Naive B cell (primary cell): ENCODE measurements around the gene MAPK14. TPM values are rescaled to one million over a fixed set of nuclear protein-coding genes. Genes with fewer than 3 reads are reported as not detected.
A peak's percentile ranks its signal among the peaks of the same experiment; 100 is the strongest.
"Not testable (repeated sequence)": the region's sequence is repeated elsewhere in the genome, so short reads cannot be mapped to it uniquely, and the experiment has no call there.

Experiments
- ATAC-seq, 2 donors: fragments of 150-1000 bp; cut with Tn5 transposase; 2 replicates each; pipeline ENCODE4 v1.10.0; 2021; ENCODE audit warnings: low read depth in 2 of 2, mild to moderate bottlenecking in 2 of 2, moderate library complexity in 2 of 2
- DNase-seq: peaks from one replicate; pipeline ENCODE4 v3.0.0; 2022
- H3K27ac Mint-ChIP-seq, 6 donors: one replicate each; pipeline ENCODE4 v1.8.0; 2020 to 2022; ENCODE audit warnings: mild to moderate bottlenecking in 6 of 6, mixed read lengths in 6 of 6, moderate library complexity in 5 of 6, inconsistent platforms in 2 of 6
- H3K27me3 Mint-ChIP-seq, 3 donors: one replicate each; pipeline ENCODE4 v1.8.0; 2021 to 2022; ENCODE audit warnings: mixed read lengths in 3 of 3, mild to moderate bottlenecking in 1 of 3
- H3K36me3 Mint-ChIP-seq, 2 donors: one replicate each; pipeline ENCODE4 v1.8.0; 2020 to 2022; ENCODE audit warnings: mixed read lengths in 2 of 2, inconsistent platforms in 1 of 2, mild to moderate bottlenecking in 1 of 2
- H3K4me1 Mint-ChIP-seq, 3 donors: one replicate each; pipeline ENCODE4 v1.8.0; 2020 to 2022; ENCODE audit warnings: mixed read lengths in 3 of 3, inconsistent platforms in 1 of 3, mild to moderate bottlenecking in 1 of 3, moderate library complexity in 1 of 3
- H3K4me3 Mint-ChIP-seq, 8 donors: one replicate each; pipeline ENCODE4 v1.8.0; 2020 to 2022; ENCODE audit warnings: mild to moderate bottlenecking in 8 of 8, mixed read lengths in 8 of 8, moderate library complexity in 8 of 8, inconsistent platforms in 2 of 8
- H3K9me3 Mint-ChIP-seq, 7 donors: one replicate each; pipeline ENCODE4 v1.8.0; 2020 to 2022; ENCODE audit warnings: mixed read lengths in 7 of 7, mild to moderate bottlenecking in 5 of 7, inconsistent platforms in 2 of 7, moderate library complexity in 1 of 7
- polyA plus RNA-seq, 6 donors: library from polyadenylated mRNA; unstranded; fragments of 300-500 nt; fragmentation: Illumina TruSeq; gene quantifications; one replicate each; pipeline ENCODE4 v1.2.3, GENCODE V29; 2021; ENCODE audit warnings: low read depth in 6 of 6

Gene MAPK14
- polyA plus RNA-seq, 6 donors from 2014 or later: 21.5 to 56.5 (median 46.4) TPM

DNA sequence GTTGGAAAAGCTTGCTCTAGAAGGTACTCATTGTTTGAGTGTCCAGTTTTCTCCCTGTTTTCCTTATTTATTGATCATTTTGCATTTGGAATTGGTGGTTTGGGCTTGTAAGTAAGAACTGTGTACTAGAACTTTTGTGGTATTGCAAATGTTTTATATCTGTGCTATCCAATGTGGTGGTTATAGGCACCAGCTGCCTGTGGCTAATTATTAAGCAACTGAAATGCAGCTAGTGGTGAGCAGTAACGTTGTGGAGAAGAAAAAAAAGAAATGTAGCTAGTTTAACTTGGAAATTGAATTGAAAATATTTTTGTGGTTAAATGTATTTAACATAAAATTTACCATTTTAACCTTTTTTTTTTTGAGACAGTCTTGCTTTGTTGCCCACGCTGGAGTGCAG is 52.0 kb downstream of the MAPK14 start:
- H3K27ac Mint-ChIP-seq: peak overlapping the region in 1 of 6 donors; percentile 46
- H3K9me3 Mint-ChIP-seq: peaks cover 0 to 6% (median 0%) of the 10 kb centered on the region in 7 donors
- DNase-seq (no peak), ATAC-seq (no peak)
- no peaks in the 10 kb centered on the region for H3K27me3 Mint-ChIP-seq
- peaks cover 8 to 22% (median 14%) of the 10 kb centered on the region in 3 donors for H3K4me1 Mint-ChIP-seq
- no peak overlapping the region for H3K4me3 Mint-ChIP-seq
- H3K36me3 Mint-ChIP-seq: peaks cover 34 to 36% of the 10 kb centered on the region in 2 donors

DNA sequence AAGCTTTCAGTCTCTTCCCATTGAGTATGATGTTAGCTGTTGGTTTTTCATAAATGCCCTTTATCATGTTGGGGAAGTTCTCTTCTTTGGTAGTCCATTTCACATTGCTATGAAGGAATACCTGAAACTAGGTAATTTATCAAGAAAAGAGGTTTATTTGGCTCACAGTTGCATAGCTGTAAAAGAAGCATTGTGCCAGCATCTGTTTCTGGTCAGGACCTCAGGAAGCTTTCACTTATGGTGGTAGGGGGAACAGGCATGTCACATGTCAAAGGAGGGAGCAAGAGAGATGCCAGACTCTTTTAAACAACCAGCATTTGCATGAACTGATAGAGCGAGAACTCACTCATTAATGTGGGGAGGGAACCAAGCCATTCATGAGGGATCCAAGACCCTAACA is 54.7 kb downstream of the MAPK14 start:
- H3K27ac Mint-ChIP-seq: peak overlapping the region in 1 of 6 donors; percentile 51
- no peak overlapping the region for H3K4me3 Mint-ChIP-seq
- peaks cover 0 to 6% (median 0%) of the 10 kb centered on the region in 7 donors for H3K9me3 Mint-ChIP-seq
- ATAC-seq (no peak), DNase-seq (no peak)
- H3K27me3 Mint-ChIP-seq: no peaks in the 10 kb centered on the region
- peaks cover 35 to 38% of the 10 kb centered on the region in 2 donors for H3K36me3 Mint-ChIP-seq
- H3K4me1 Mint-ChIP-seq: peaks cover 15 to 37% (median 24%) of the 10 kb centered on the region in 3 donors

DNA sequence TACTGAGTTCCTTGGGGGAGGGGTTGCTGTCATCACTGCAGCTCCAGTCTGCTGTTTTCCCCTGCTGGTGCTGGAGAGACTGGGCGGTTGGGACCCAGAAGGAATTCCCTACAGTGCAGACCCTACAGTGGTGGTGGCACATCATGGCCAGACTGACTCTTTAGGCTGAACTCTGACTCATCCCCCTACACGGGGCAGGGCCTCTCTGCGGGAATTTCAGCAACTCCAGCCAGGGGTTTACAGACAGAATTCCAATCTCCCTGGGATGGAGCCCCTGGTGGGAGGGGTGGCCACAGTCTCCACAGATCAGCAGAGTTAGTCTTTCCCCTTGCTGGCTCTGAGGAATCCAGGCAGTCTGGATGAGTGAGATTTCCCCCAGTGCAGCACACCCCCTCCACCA is 55.8 kb downstream of the MAPK14 start:
- H3K9me3 Mint-ChIP-seq: peaks cover 0 to 6% (median 0%) of the 10 kb centered on the region in 7 donors
- DNase-seq (no peak), ATAC-seq (no peak)
- no peaks in the 10 kb centered on the region for H3K27me3 Mint-ChIP-seq
- H3K4me3 Mint-ChIP-seq: no peak overlapping the region
- peaks cover 20 to 41% (median 27%) of the 10 kb centered on the region in 3 donors for H3K4me1 Mint-ChIP-seq
- H3K27ac Mint-ChIP-seq: no peak overlapping the region
- peaks cover 35 to 38% of the 10 kb centered on the region in 2 donors for H3K36me3 Mint-ChIP-seq

DNA sequence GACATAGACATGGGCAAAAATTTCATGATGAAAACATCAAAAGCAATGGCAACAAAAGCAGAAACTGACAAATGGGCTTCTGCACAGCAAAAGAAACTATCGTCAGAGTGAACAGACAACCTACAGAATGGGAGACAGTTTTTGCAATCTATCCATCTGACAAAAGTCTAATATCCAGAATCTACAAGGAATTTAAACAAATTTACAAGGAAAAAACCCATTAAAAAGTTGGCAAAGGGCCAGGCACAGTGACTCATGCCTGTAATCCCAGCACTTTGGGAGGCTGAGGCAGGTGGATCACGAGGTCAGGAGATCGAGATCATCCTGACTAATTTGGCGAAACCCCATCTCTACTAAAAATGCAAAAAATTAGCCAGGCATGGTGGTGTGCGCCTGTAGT is 60.6 kb downstream of the MAPK14 start:
- not testable (repeated sequence) for DNase-seq, H3K4me3 Mint-ChIP-seq, ATAC-seq, H3K9me3 Mint-ChIP-seq, H3K27me3 Mint-ChIP-seq
- Mint-ChIP-seq H3K27ac (peak overlapping the region in 2 of 6 donors; percentile 48 to 81), H3K4me1 (peaks cover 22 to 27% (median 26%) of the 10 kb centered on the region in 3 donors), H3K36me3 (peaks cover 13% of the 10 kb centered on the region in 2 donors)

DNA sequence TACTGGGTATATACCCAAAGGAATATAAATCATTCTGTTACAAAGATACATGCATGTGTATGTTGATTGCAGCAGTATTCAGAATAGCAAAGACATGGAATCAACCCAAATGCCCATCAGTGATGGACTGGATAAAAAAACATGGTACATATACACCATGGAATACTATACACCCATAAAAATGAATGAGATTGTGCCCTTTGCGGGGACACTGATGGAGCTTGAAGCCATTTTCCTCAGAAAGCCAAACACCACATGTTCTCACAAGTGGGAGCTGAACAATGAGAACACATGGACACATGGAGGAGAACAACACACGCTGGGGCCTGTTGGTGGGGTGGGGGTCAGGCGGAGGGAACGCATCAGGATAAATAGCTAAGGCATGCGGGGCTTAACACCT is 61.4 kb downstream of the MAPK14 start:
- ATAC-seq (no peak), DNase-seq (no peak)
- Mint-ChIP-seq H3K27ac (peak overlapping the region in 1 of 6 donors; percentile 47), H3K9me3 (no peaks in the 10 kb centered on the region), H3K4me3 (no peak overlapping the region), H3K27me3 (no peaks in the 10 kb centered on the region), H3K4me1 (peaks cover 22 to 26% (median 24%) of the 10 kb centered on the region in 3 donors), H3K36me3 (peaks cover 7 to 13% of the 10 kb centered on the region in 2 donors)

DNA sequence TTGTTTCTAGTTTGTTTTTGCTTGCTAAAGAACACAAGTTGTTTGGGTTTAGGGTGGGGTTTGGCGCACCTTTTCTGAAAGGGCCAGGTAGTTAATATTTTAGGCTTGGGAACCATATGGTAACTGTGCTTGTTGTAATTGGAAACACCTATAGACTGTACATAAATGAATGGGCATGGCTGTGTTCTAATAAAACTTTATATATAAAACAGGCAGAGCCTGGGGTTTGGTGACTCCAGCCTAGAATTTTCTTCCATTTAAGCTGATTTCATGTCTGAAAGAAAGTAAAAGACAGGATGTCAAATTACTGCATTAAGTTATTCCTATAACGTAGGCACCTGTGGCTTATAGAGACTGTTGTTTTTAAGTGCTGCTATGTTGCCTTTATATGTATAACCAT is 66.6 kb downstream of the MAPK14 start:
- Mint-ChIP-seq H3K27ac (peak overlapping the region in 2 of 6 donors; percentile 10 to 33), H3K9me3 (no peaks in the 10 kb centered on the region), H3K36me3 (peaks cover 0 to 7% of the 10 kb centered on the region in 2 donors), H3K4me3 (no peak overlapping the region), H3K4me1 (peaks cover 11 to 29% (median 26%) of the 10 kb centered on the region in 3 donors), H3K27me3 (no peaks in the 10 kb centered on the region)
- no peak for DNase-seq
- ATAC-seq: no peak

DNA sequence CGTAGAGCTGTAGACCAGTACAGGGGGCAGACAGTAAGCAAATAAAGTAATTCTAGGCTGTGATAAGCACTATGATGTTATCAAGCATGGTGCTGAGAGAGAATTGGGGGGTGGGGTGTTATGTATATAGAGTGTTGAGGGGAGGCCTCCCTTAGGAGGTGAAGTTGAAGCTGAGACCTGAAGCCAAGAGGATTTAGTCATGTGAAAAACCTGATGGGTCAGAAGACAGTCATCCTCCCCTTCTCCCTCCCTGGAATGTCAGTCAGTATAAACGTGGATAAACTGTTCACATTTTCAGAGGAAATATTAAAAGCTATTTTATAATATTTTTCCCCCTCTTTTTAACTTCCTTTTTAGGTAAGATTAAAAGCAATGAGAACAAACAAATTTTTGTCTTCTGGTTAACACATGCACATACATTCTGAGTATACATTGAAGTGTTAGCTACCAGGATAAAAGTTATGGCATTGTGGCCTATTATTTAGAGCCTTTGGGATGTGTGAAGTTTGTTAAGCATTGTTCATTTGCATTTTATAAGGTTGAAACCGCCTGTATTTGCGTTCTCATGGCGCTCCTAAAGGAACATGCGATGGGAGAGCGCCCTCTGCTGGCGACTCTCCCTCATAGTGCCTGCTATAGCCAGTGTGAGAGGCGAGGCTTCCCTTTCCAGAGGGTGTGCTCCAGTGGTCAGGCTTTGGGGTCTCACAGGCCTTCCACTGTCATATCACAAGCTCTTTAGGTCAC is 67.3 kb downstream of the MAPK14 start:
- H3K4me1 Mint-ChIP-seq: peaks cover 18 to 36% (median 33%) of the 10 kb centered on the region in 3 donors
- DNase-seq (peak; percentile 71), ATAC-seq (peak; percentile 92 to 93)
- H3K4me3 Mint-ChIP-seq: no peak overlapping the region
- peak overlapping the region in 3 of 6 donors; percentile 37 to 80 (median 53) for H3K27ac Mint-ChIP-seq
- no peaks in the 10 kb centered on the region for H3K27me3 Mint-ChIP-seq
- H3K9me3 Mint-ChIP-seq: no peaks in the 10 kb centered on the region
- peaks cover 0 to 7% of the 10 kb centered on the region in 2 donors for H3K36me3 Mint-ChIP-seq

DNA sequence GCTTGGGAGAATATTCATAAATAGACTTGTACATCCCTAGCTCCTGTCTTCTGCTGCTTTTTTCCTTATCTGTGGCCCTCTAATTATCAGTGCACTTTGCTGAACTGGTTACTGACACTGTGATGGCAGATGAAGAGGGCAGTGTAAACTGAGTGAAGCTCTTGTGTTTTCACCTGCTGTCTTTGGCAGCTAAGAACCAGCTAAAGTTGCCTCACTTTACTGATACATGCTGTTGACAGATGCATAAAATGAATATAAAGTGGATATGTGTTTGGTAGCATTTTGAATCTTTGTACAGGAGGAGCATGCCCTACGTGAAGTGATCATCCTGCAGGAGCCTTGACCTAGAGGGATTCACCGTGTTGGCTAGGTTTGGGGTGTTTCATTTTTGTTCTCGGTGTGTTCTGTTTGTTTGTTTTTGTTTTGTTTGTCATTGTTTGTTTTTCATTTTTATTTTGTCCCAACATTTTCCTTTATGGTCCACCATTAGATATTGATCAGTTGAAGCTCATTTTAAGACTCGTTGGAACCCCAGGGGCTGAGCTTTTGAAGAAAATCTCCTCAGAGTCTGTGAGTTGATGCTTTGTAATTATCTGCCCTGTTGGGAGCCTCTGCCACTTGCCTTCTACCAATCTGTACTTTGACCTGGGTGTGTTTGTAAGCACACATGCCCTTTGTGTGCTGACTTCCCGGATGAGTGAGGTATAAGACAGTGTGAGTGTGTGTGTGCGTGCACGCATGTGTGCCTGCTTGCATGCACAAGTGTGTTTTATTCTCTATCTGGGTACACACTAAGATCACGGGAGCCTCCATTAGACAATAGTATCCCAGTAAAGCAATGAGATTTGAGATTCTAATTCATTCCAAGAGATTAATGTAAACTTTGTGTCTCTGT is 68.1 kb downstream of the MAPK14 start:
- Mint-ChIP-seq H3K36me3 (peaks cover 0 to 7% of the 10 kb centered on the region in 2 donors), H3K9me3 (no peaks in the 10 kb centered on the region), H3K27me3 (no peaks in the 10 kb centered on the region), H3K27ac (peak overlapping the region in 3 of 6 donors; percentile 37 to 67 (median 53)), H3K4me1 (peaks cover 23 to 42% (median 35%) of the 10 kb centered on the region in 3 donors), H3K4me3 (no peak overlapping the region)
- DNase-seq: no peak
- ATAC-seq: peak; percentile 16 to 21

DNA sequence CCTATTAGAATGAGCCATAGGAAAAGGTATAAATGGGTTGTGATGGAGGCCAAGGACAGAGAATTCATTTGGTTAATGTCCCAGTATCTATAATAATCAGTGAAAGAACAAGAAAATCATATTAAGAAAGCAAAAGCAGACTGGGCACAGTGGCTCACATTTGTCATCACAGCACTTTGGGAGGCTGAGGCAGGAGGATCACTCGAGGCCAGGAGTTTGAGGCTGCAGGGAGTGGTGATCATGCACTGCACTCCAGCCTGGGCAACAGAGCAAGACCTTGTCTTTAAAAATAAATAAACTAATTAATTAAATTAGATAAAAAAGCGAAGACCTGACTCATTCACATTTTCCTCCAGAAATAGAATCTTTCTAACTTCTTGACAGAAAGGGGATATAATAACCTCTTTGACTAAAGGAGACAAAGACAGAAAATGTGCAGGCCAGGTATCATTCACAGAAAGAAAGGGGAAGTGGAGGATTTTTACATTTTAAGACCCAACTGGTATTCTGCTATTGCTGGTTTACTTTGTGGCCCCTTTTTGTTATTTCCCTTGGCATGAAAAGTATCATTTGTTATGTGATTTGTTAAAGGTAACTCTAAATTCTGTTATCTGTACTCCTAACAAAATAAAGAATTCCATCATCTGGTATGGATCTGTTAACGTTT is 70.8 kb downstream of the MAPK14 start:
- Mint-ChIP-seq H3K4me1 (peaks cover 23 to 46% (median 39%) of the 10 kb centered on the region in 3 donors), H3K4me3 (peak overlapping the region in 3 of 8 donors; percentile 12 to 35 (median 21)), H3K27me3 (no peaks in the 10 kb centered on the region), H3K9me3 (no peaks in the 10 kb centered on the region), H3K36me3 (peaks cover 0 to 8% of the 10 kb centered on the region in 2 donors), H3K27ac (peak overlapping the region in 4 of 6 donors; percentile 37 to 91 (median 76))
- no peak for DNase-seq
- peak in 1 of 2 donors; percentile 29 for ATAC-seq

DNA sequence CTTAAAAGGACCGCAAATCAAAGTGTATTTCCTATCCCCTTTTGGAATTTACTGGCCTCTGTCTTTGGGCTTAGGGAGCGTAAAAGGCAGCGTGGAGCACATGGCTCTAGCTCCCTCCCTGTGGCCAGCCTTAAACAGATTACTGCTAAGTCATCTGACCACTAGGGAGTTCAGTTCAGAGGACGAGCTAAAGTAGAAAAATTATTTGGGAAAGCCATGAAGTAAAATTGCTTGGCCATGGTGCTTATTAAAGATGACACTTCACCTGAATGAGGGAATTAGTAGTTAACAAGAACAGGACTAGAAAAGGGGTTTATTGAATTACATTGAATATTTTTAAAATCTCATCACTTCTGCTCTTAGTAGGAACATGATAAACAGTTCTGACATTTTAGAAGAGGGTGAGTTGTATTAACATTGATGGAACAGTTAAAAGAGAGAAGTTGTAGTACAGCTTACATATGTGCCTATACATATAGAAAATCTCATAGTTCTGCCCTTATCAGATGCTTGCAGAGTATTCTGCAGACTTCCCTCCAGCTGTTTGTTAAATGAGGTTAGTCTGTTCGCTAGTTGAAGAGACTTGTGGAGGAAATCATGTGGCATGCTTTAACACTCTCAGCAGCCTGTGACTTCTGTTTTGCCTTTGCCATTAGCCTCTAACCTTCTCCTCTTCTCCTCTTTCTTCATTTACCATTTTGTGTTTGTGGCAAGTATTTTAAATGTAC is 71.5 kb downstream of the MAPK14 start:
- DNase-seq (no peak), ATAC-seq (peak; percentile 29 to 44)
- Mint-ChIP-seq H3K4me1 (peaks cover 27 to 46% (median 39%) of the 10 kb centered on the region in 3 donors), H3K4me3 (peak overlapping the region in 5 of 8 donors; percentile 7 to 35 (median 20)), H3K36me3 (peaks cover 4 to 8% of the 10 kb centered on the region in 2 donors), H3K27me3 (no peaks in the 10 kb centered on the region), H3K27ac (peak overlapping the region; percentile 37 to 91 (median 70)), H3K9me3 (no peaks in the 10 kb centered on the region)

DNA sequence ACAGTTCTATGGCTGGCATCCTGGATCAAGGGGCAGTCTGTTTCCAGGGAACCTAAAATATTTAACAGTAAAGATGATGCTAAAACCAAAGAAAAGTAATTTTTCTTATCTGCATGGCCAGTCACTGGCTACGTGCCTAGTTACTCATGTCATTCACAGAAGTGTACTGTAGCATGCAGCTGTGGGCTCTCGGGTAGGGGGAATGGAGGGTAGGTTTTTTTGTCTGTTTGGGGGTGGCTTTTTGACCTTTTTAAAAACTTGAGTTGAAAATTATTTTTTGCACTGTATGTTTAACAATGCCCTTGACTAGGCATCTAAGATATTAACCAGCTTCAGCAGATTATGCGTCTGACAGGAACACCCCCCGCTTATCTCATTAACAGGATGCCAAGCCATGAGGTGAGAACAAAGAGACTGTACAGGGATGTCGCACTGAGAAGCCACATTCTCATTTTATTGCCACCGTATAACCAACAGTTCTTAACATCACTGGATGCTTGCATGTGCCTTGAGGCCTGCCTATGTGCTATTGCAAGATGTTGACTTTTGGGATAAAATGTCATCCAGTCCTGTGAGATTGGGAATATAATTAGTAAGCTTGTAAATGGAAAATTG is 72.4 kb downstream of the MAPK14 start:
- Mint-ChIP-seq H3K27ac (peak overlapping the region in 5 of 6 donors; percentile 33 to 91 (median 69)), H3K27me3 (no peaks in the 10 kb centered on the region), H3K36me3 (peaks cover 5 to 8% of the 10 kb centered on the region in 2 donors), H3K4me3 (peak overlapping the region in 3 of 8 donors; percentile 12 to 36 (median 12)), H3K4me1 (peaks cover 27 to 39% (median 33%) of the 10 kb centered on the region in 3 donors), H3K9me3 (no peaks in the 10 kb centered on the region)
- ATAC-seq (peak in 1 of 2 donors; percentile 7), DNase-seq (no peak)

DNA sequence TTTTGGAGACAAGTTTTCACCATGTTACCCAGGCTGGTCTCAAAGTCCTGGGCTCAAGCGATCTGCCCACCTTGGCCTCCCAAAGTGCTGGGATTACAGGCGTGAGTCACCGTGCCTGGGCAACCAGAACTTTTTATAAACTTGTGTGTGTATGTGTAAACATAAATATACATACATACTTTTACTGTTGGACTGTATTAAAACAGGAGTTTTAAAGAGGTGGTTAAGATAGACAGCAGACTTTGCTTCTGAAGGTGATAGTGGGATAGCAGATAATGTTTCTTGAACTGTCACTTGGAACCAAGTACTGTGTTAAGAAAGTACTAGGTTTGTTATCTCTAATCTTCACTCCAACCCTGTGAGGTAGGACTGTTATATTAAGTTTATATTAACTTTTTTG is 74.1 kb downstream of the MAPK14 start:
- Mint-ChIP-seq H3K4me3 (no peak overlapping the region), H3K9me3 (no peaks in the 10 kb centered on the region), H3K27ac (no peak overlapping the region), H3K36me3 (peaks cover 5 to 8% of the 10 kb centered on the region in 2 donors), H3K27me3 (no peaks in the 10 kb centered on the region), H3K4me1 (peaks cover 23 to 32% (median 26%) of the 10 kb centered on the region in 3 donors)
- ATAC-seq: no peak
- DNase-seq: no peak
